HepG2 (cell line): ENCODE data around the gene SGPL1.

Source experiments
- NR2C2 ChIP-seq: sonication (generic); formaldehyde crosslinking; IDR thresholded peaks from 2 replicates; pipeline ENCODE4 v1.4.0; 2020; ENCODE audit warnings: missing genetic modification reagents, mild to moderate bottlenecking, moderate library complexity, borderline replicate concordance
- ZNF274 ChIP-seq: sonication (generic); formaldehyde crosslinking; IDR thresholded peaks from 2 replicates; pipeline ENCODE4 v1.5.1; 2020; ENCODE audit warnings: mild to moderate bottlenecking, missing genetic modification reagents
- TF ChIP-seq, protein P1 (sequence below): sonication (generic); formaldehyde crosslinking; IDR thresholded peaks from 2 replicates; pipeline ENCODE4 v1.5.0; 2020; ENCODE audit warnings: mild to moderate bottlenecking, missing genetic modification reagents, moderate library complexity
- TF ChIP-seq, protein P2 (sequence below): sonication (generic); formaldehyde crosslinking; IDR thresholded peaks from 2 replicates; pipeline ENCODE4 v1.8.1; 2023; ENCODE audit warnings: mild to moderate bottlenecking, missing genetic modification reagents, borderline replicate concordance

DNA sequence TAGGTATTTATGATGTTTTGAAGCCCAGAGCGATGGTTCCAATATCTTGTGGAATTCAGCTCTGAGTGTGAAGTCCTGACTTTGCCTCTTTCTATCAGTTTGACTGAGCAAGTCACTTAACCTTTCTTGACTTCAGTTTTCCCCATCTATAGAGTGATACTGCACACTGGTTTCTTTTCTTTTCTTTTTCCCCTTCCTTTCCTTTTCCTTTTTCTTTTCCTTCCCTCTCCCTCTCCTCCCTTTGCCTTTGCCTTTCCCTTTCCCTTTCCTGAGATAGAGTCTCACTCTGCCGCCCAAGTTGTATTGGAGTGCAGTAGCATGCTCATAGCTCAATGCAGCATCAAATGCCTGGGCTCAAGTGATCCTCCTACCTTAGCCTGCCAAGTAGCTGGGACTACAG is 20.6 kb downstream of the SGPL1 start:
- no peak for TF ChIP-seq ZNF274 (CRISPR knock-in tag)
- TF ChIP-seq NR2C2 (CRISPR knock-in tag): no peak
- TF ChIP-seq, protein P1, sequence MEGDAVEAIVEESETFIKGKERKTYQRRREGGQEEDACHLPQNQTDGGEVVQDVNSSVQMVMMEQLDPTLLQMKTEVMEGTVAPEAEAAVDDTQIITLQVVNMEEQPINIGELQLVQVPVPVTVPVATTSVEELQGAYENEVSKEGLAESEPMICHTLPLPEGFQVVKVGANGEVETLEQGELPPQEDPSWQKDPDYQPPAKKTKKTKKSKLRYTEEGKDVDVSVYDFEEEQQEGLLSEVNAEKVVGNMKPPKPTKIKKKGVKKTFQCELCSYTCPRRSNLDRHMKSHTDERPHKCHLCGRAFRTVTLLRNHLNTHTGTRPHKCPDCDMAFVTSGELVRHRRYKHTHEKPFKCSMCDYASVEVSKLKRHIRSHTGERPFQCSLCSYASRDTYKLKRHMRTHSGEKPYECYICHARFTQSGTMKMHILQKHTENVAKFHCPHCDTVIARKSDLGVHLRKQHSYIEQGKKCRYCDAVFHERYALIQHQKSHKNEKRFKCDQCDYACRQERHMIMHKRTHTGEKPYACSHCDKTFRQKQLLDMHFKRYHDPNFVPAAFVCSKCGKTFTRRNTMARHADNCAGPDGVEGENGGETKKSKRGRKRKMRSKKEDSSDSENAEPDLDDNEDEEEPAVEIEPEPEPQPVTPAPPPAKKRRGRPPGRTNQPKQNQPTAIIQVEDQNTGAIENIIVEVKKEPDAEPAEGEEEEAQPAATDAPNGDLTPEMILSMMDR (CRISPR knock-in tag): no peak
- TF ChIP-seq, protein P2, sequence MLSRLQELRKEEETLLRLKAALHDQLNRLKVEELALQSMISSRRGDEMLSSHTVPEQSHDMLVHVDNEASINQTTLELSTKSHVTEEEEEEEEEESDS (CRISPR knock-in tag): no peak
